Measurements from ENCODE around the gene CIROP.
"Not testable (repeated sequence)": the region's sequence is repeated elsewhere in the genome, so short reads cannot be mapped to it uniquely, and the experiment has no call there.

The CIROP gene

GRCh38 chr14:23113431-23114119 lies 8.8 kb upstream of the CIROP start:
- no peak for DNase-seq

GRCh38 chr14:23112359-23113178 lies 7.8 kb upstream of the CIROP start:
- no peak for DNase-seq

- no peak for DNase-seq
Measured at GRCh38 chr14:23110579-23111365, 6.0 kb upstream of the CIROP start.

GRCh38 chr14:23109769-23110168 lies 5.0 kb upstream of the CIROP start:
- no peak for DNase-seq

- not testable (repeated sequence) for DNase-seq
Measured at GRCh38 chr14:23108169-23108568, 3.4 kb upstream of the CIROP start.

- DNase-seq, result not testable (repeated sequence)
Measured at GRCh38 chr14:23107620-23108019, 2.8 kb upstream of the CIROP start.

GRCh38 chr14:23106747-23107045 lies 1.9 kb upstream of the CIROP start:
- DNase-seq, result no peak

GRCh38 chr14:23105348-23105824 lies 597 bp upstream of the CIROP start:
- no peak for DNase-seq

- DNase-seq, result no peak
Measured at GRCh38 chr14:23104070-23104590, 659 bp downstream of the CIROP start.

GRCh38 chr14:23103581-23103980 lies 1.2 kb downstream of the CIROP start:
- no peak for DNase-seq

- no peak for DNase-seq
Measured at GRCh38 chr14:23102801-23103200, 2.0 kb downstream of the CIROP start.

GRCh38 chr14:23101986-23102625 lies 2.7 kb downstream of the CIROP start:
- DNase-seq, result no peak

GRCh38 chr14:23101213-23101970 lies 3.4 kb downstream of the CIROP start:
- DNase-seq, result no peak

- no peak for DNase-seq
Measured at GRCh38 chr14:23099212-23099861, 5.5 kb downstream of the CIROP start.

GRCh38 chr14:23097786-23098185 lies 7.0 kb downstream of the CIROP start:
- no peak for DNase-seq

GRCh38 chr14:23095196-23096108 lies 9.3 kb downstream of the CIROP start, which contains the start of gene C14orf119:
TSS of gene C14orf119 (plus strand) at chr14:23095505. CDS start at chr14:23097659, 2,154 bp downstream.
- no peak for DNase-seq

- DNase-seq, result no peak
Measured at GRCh38 chr14:23094666-23095195, 10.1 kb downstream of the CIROP start, which contains the start of gene ACIN1. TSS of gene ACIN1 (minus strand) at chr14:23095136. CDS start at chr14:23095112, 24 bp downstream.

GRCh38 chr14:23093991-23094665 lies 10.7 kb downstream of the CIROP start:
- no peak for DNase-seq

GRCh38 chr14:23093526-23093925 lies 11.3 kb downstream of the CIROP start:
- no peak for DNase-seq
